Measurements from ENCODE around the gene S1PR2.
"Not testable (repeated sequence)": the region's sequence is repeated elsewhere in the genome, so short reads cannot be mapped to it uniquely, and the experiment has no call there.

The S1PR2 gene

GRCh38 chr19:10190026-10190425 lies 41.1 kb downstream of the S1PR2 start:
- DNase-seq (ENCODE audit: low read depth) = no peak

DNA sequence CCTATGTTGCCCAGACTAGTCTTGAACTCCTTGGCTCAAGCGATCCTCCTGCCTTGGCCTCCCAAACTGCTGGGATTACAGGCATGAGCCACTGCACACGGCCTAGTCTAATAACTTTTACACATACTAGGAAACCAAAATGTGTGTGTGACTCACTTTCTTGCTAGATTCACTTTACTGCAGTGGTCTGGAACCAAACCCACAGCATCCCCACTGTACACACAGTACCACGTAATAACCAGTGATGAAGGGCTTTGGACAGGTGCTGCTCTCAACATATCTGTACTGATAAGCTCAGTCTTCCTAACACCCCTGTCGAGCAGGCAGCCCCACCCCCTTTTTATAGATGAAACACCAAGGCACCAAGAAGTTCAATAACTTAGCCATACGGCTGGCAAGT lies 41.5 kb downstream of the S1PR2 start:
- DNase-seq (ENCODE audit: low read depth) = no peak

GRCh38 chr19:10187315-10187714 lies 43.8 kb downstream of the S1PR2 start:
- no peak for DNase-seq (ENCODE audit: low read depth)

GRCh38 chr19:10184636-10185035 lies 46.5 kb downstream of the S1PR2 start:
- no peak for DNase-seq (ENCODE audit: low read depth)

DNA sequence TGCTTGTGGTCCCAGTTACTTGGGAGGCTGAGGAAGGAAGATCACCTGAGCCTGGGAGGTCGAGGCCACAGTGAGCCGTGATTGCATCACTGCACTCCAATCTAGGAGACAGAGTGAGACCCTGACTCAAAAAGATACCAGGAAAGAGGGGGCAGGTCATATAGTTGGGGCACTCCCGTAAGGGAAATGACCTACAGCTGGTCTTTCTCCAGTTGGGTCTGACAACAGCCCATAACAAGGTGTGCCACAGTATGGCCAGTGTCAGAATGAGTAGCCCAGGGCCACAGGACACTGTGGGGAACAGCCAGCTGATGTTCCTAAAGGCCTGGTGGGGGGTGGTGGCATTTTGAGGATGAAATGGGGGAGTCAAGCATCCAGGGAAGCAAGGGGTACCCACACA lies 47.2 kb downstream of the S1PR2 start:
- DNase-seq (ENCODE audit: low read depth) = no peak

GRCh38 chr19:10182847-10183246 lies 48.3 kb downstream of the S1PR2 start:
- DNase-seq (ENCODE audit: low read depth) = no peak

- DNase-seq (ENCODE audit: low read depth) = no peak
Measured at GRCh38 chr19:10182076-10182475, 49.1 kb downstream of the S1PR2 start.

DNA sequence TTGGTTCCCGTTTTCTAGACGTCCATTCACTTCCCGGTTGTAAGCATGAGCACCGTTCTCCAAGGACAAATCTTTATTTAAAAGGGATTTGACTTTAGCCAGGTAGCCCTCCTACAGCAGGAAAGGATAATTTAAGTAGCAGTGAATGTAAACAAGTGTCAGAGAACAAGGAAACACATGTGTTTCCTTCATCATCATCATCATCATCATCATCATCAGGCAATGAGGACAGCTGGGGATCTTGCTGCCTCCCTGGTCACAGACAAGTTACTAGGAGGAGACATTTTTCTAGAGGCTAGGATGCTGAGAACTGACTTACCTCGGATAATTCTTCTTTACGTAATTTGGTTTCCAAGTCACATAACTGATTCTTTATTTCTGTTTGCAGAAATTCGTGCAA lies 50.7 kb downstream of the S1PR2 start:
- no peak for DNase-seq (ENCODE audit: low read depth)

DNA sequence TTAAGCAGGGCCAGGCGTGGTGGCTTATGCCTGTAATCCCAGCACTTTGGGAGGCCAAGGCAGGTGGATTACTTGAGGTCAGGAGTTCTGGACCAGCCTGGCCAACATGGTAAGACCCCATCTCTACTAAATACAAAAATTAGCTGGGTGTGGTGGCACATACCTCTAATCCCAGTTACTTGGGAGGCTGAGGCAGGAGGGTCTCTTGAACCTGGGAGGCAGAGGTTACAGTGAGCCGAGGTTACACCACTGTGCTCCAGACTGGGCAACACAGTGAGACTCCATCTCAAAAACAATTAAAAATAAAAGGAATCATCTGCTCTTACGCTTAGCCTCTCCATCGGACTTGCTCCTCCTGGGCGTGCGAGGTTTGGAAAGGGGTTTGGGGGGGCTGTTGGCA lies 51.1 kb downstream of the S1PR2 start:
- DNase-seq (ENCODE audit: low read depth) = not testable (repeated sequence)

DNA sequence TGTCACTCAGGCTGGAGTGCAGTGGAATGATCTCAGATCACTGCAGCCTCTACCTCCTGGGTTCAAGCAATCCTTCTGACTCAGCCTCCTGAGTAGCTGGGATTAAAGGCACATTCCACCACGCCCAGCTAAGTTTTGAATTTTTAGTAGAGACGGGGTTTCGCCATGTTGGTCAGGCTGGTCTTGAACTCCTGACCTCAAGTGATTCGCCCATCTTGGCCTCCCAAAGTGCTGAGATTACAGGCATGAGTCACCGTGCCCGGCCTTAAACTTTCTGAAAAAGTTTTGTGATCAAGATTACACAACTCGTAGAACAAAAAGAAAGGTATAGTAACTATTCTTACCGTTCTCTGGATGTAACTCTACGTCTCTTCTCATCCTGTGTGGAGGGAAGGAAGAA lies 57.6 kb downstream of the S1PR2 start:
- DNase-seq (ENCODE audit: low read depth) = no peak
